SK-N-SH treated with all-trans-retinoic acid at 6 μM for 48 hours (cell line): Measurements from ENCODE around the gene ENOSF1.

ENCODE experiments used
- ATAC-seq: fragments of 200-7000 bp; cut with Tn5 transposase; 3 replicates; pipeline ENCODE4 v1.9.1; 2020; ENCODE audit warnings: mild to moderate bottlenecking, moderate library complexity
- ARNTL ChIP-seq: fragments of 450-650 bp; formaldehyde crosslinking; IDR thresholded peaks from 2 replicates; pipeline ENCODE4 v1.5.0; 2020; ENCODE audit warnings: low read depth, mild to moderate bottlenecking, moderate library complexity, borderline replicate concordance
- BACH2 ChIP-seq: fragments of 250-450 bp; sonication (Bioruptor Pico); IDR thresholded peaks from 2 replicates; pipeline ENCODE4 v1.9.0; 2021; ENCODE audit warnings: mild to moderate bottlenecking, borderline replicate concordance
- CREB5 ChIP-seq: fragments of 250-450 bp; sonication (Bioruptor Pico); IDR thresholded peaks from 2 replicates; pipeline ENCODE4 v1.5.1; 2020; ENCODE audit warnings: low read depth, mild to moderate bottlenecking, moderate library complexity
- CSDC2 ChIP-seq: fragments of 250-450 bp; sonication (Bioruptor Pico); IDR thresholded peaks from 2 replicates; pipeline ENCODE4 v1.5.0; 2020; ENCODE audit warnings: mild to moderate bottlenecking, moderate library complexity
- CSRNP3 ChIP-seq: fragments of 250-450 bp; sonication (Bioruptor Pico); IDR thresholded peaks from 2 replicates; pipeline ENCODE4 v1.5.1; 2021; ENCODE audit warnings: mild to moderate bottlenecking, moderate library complexity
- ESRRG ChIP-seq: fragments of 250-450 bp; sonication (Bioruptor Pico); IDR thresholded peaks from 2 replicates; pipeline ENCODE4 v1.6.1; 2021; ENCODE audit warnings: mild to moderate bottlenecking
- GLIS3 ChIP-seq: fragments of 250-450 bp; sonication (Bioruptor Pico); IDR thresholded peaks from 2 replicates; pipeline ENCODE4 v1.5.0; 2020; ENCODE audit warnings: mild to moderate bottlenecking, moderate library complexity
- ISL1 ChIP-seq: fragments of 250-450 bp; sonication (Bioruptor Pico); IDR thresholded peaks from 2 replicates; pipeline ENCODE4 v2.1.2; 2022; ENCODE audit warnings: mild to moderate bottlenecking, moderate library complexity
- OSR1 ChIP-seq: fragments of 250-450 bp; sonication (Bioruptor Pico); IDR thresholded peaks from 2 replicates; pipeline ENCODE4 v1.8.0; 2022; ENCODE audit warnings: moderate library complexity, mild to moderate bottlenecking, inconsistent platforms
- POU6F1 ChIP-seq: fragments of 250-450 bp; sonication (Bioruptor Pico); IDR thresholded peaks from 2 replicates; pipeline ENCODE4 v1.8.0; 2021; ENCODE audit warnings: low read depth, mild to moderate bottlenecking, moderate library complexity, borderline replicate concordance
- PPARA ChIP-seq: fragments of 250-450 bp; sonication (Bioruptor Pico); IDR thresholded peaks from 2 replicates; pipeline ENCODE4 v1.5.0; 2020; ENCODE audit warnings: mild to moderate bottlenecking, borderline replicate concordance
- RARB ChIP-seq: fragments of 250-450 bp; sonication (Bioruptor Pico); IDR thresholded peaks from 2 replicates; pipeline ENCODE4 v1.8.0; 2021; ENCODE audit warnings: mild to moderate bottlenecking, moderate library complexity
- TCF4 ChIP-seq: fragments of 250-450 bp; sonication (Bioruptor Pico); IDR thresholded peaks from 2 replicates; pipeline ENCODE4 v1.8.0; 2021; ENCODE audit warnings: mild to moderate bottlenecking, moderate library complexity, borderline replicate concordance
- TOX ChIP-seq: fragments of 250-450 bp; sonication (Bioruptor Pico); IDR thresholded peaks from 2 replicates; pipeline ENCODE4 v1.8.0; 2021; ENCODE audit warnings: mild to moderate bottlenecking, moderate library complexity, borderline replicate concordance
- TSHZ2 ChIP-seq: fragments of 250-450 bp; sonication (Bioruptor Pico); IDR thresholded peaks from 2 replicates; pipeline ENCODE4 v1.5.0; 2020; ENCODE audit warnings: mild to moderate bottlenecking, moderate library complexity
- ZC3H10 ChIP-seq: fragments of 250-450 bp; sonication (Bioruptor Pico); IDR thresholded peaks from 2 replicates; pipeline ENCODE4 v1.5.1; 2021; ENCODE audit warnings: mild to moderate bottlenecking, moderate library complexity
- ZFP3 ChIP-seq: fragments of 250-450 bp; sonication (Bioruptor Pico); IDR thresholded peaks from 2 replicates; pipeline ENCODE4 v1.5.0; 2020; ENCODE audit warnings: mild to moderate bottlenecking, moderate library complexity
- ZNF565 ChIP-seq: fragments of 450-650 bp; formaldehyde crosslinking; conservative IDR thresholded peaks from 2 replicates; pipeline ENCODE4 v1.5.0; 2020; ENCODE audit warnings: low read depth, mild to moderate bottlenecking, moderate library complexity
- ZNF70 ChIP-seq: fragments of 450-650 bp; formaldehyde crosslinking; IDR thresholded peaks from 2 replicates; pipeline ENCODE4 v1.5.0; 2020; ENCODE audit warnings: mild to moderate bottlenecking, moderate library complexity
- ZNF8 ChIP-seq: fragments of 450-650 bp; formaldehyde crosslinking; IDR thresholded peaks from 2 replicates; pipeline ENCODE4 v1.5.0; 2020; ENCODE audit warnings: mild to moderate bottlenecking, moderate library complexity

Gene ENOSF1

GRCh38 chr18:658947-659533 lies 53.4 kb downstream of the ENOSF1 start:
- no peak for ATAC-seq
- no peak for TF ChIP-seq ISL1
- no peak for TF ChIP-seq ARNTL
- no peak for TF ChIP-seq PPARA (CRISPR knock-in tag)
- TF ChIP-seq ZNF565 = no peak
- TF ChIP-seq TOX = no peak
- no peak for TF ChIP-seq ZNF70
- TF ChIP-seq CSRNP3 (CRISPR knock-in tag) = no peak
- no peak for TF ChIP-seq POU6F1
- no peak for TF ChIP-seq ZC3H10 (CRISPR knock-in tag)
- no peak for TF ChIP-seq ZNF8

- 0 out of 2 replicates have a peak, but pooled peaks have one; percentile 11 for TF ChIP-seq TSHZ2 (CRISPR knock-in tag)
- TF ChIP-seq ZNF70 = no peak
- ATAC-seq = peak; percentile 95
Measured at GRCh38 chr18:658001-658946, 54.2 kb downstream of the ENOSF1 start.

GRCh38 chr18:657311-658000 lies 55.0 kb downstream of the ENOSF1 start, which contains the start of gene TYMS:
TSS of gene TYMS (plus strand) at chr18:657653. CDS start at chr18:657743, 90 bp downstream.
- ATAC-seq = peak; percentile 71
- TF ChIP-seq GLIS3 (CRISPR knock-in tag) (no peak), TOX (no peak), TCF4 (CRISPR knock-in tag) (no peak), ZNF565 (no peak), CSDC2 (CRISPR knock-in tag) (no peak), ARNTL (no peak), PPARA (CRISPR knock-in tag) (no peak), RARB (CRISPR knock-in tag) (no peak), ZNF70 (no peak), OSR1 (no peak), BACH2 (CRISPR knock-in tag) (no peak), ESRRG (CRISPR knock-in tag) (no peak), ZC3H10 (CRISPR knock-in tag) (no peak), ZFP3 (CRISPR knock-in tag) (no peak), ISL1 (no peak), POU6F1 (no peak), ZNF8 (no peak), CREB5 (CRISPR knock-in tag) (no peak)
